Measurements from ENCODE around the gene EPYC.

Gene EPYC

GRCh38 chr12:91004872-91005271 lies at the start of gene EPYC:
EPYC (minus strand) TSS chr12:91004972; CDS start chr12:91002565, 2,407 bp downstream.
- no peak for DNase-seq (ENCODE audit: low read depth in 2 of 2)

GRCh38 chr12:91053951-91054715 lies 49.4 kb upstream of the EPYC start:
- DNase-seq (ENCODE audit: low read depth in 2 of 2): peak; percentile 70 to 77

GRCh38 chr12:91052026-91052425 lies 47.3 kb upstream of the EPYC start:
- no peak for DNase-seq (ENCODE audit: low read depth in 2 of 2)

GRCh38 chr12:91044586-91044985 lies 39.8 kb upstream of the EPYC start:
- no peak for DNase-seq (ENCODE audit: low read depth in 2 of 2)

- no peak for DNase-seq (ENCODE audit: low read depth in 2 of 2)
Measured at GRCh38 chr12:91043408-91043807, 38.6 kb upstream of the EPYC start.

GRCh38 chr12:91040096-91040755 lies 35.5 kb upstream of the EPYC start:
- no peak for DNase-seq (ENCODE audit: low read depth in 2 of 2)

GRCh38 chr12:91037276-91037675 lies 32.5 kb upstream of the EPYC start:
- DNase-seq (ENCODE audit: low read depth in 2 of 2): peak; percentile 84 to 88

- DNase-seq (ENCODE audit: low read depth in 2 of 2): no peak
Measured at GRCh38 chr12:91033251-91033650, 28.5 kb upstream of the EPYC start.

- DNase-seq (ENCODE audit: low read depth in 2 of 2): peak; percentile 59 to 61
Measured at GRCh38 chr12:91023326-91024004, 18.7 kb upstream of the EPYC start.

GRCh38 chr12:91021076-91021475 lies 16.3 kb upstream of the EPYC start:
- no peak for DNase-seq (ENCODE audit: low read depth in 2 of 2)

- DNase-seq (ENCODE audit: low read depth in 2 of 2): no peak
Measured at GRCh38 chr12:91019455-91019854, 14.7 kb upstream of the EPYC start.

GRCh38 chr12:91017511-91018263 lies 12.9 kb upstream of the EPYC start:
- no peak for DNase-seq (ENCODE audit: low read depth in 2 of 2)

- no peak for DNase-seq (ENCODE audit: low read depth in 2 of 2)
Measured at GRCh38 chr12:91017043-91017442, 12.3 kb upstream of the EPYC start.

- no peak for DNase-seq (ENCODE audit: low read depth in 2 of 2)
Measured at GRCh38 chr12:91009319-91009950, 4.7 kb upstream of the EPYC start.

- DNase-seq (ENCODE audit: low read depth in 2 of 2): no peak
Measured at GRCh38 chr12:91007531-91008290, 2.9 kb upstream of the EPYC start.

- DNase-seq (ENCODE audit: low read depth in 2 of 2): no peak
Measured at GRCh38 chr12:91003737-91004136, 1.0 kb downstream of the EPYC start.

GRCh38 chr12:91001306-91001705 lies 3.5 kb downstream of the EPYC start:
- no peak for DNase-seq (ENCODE audit: low read depth in 2 of 2)

- DNase-seq (ENCODE audit: low read depth in 2 of 2): peak; percentile 18 to 30
Measured at GRCh38 chr12:90999966-91000365, 4.8 kb downstream of the EPYC start.

GRCh38 chr12:90999527-90999926 lies 5.2 kb downstream of the EPYC start:
- DNase-seq (ENCODE audit: low read depth in 2 of 2): no peak

GRCh38 chr12:90995010-90995409 lies 9.8 kb downstream of the EPYC start:
- no peak for DNase-seq (ENCODE audit: low read depth in 2 of 2)

- DNase-seq (ENCODE audit: low read depth in 2 of 2): no peak
Measured at GRCh38 chr12:90991952-90992465, 12.8 kb downstream of the EPYC start.

All from fibroblast of skin of left biceps (primary cell).